ENCODE results near the gene FAM171A1.

FAM171A1 gene

DNA sequence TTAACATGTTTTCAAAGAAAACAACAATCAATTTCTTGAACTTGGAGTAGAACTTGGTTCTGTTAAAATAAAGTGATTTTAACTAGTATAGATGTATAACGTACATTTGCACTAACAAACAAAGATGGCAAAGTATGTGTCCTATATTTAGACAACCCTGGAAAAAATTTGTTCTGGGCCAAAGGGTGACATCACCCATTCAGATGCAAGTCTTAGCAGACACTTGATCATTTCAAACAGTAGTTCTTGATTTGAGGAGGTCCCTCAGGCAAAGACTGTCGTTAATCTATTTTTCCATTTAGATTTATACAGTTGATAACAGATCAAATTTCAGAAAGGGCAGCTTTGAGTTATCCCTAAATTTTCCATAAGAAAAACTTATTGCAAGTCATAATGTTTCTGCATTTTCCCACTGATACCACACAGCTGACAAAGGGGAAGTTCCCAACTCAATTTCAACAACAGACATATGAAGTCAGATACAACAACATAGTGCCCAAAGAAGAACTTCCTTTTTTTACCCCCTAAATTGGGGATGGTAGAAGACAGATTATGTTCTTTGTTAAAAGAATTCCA, 207.7 kb downstream of the FAM171A1 start:
- no peak for DNase-seq
